Gastrocnemius medialis (tissue), 4 donors: ENCODE data around the gene EHMT2. TPM values are rescaled to one million over a fixed set of nuclear protein-coding genes. Genes with fewer than 3 reads are reported as not detected.

Experiments
- ATAC-seq, 2 donors: fragments of 150-250 bp; one replicate each; pipeline ENCODE4 v1.9.1; 2016
- DNase-seq, 2 donors: peaks; one replicate each; pipeline ENCODE4 v3.0.0-alpha.2; 2019
- H3K27ac ChIP-seq, 4 donors: fragments of 200-600 bp; sonication (generic); 1 replicate in 1 of 4; 2 replicates in 3 of 4; pipeline ENCODE4 v1.5.1; 2016 to 2018; ENCODE audit warnings: mild to moderate bottlenecking in 2 of 4, moderate library complexity in 1 of 4
- H3K27me3 ChIP-seq, 3 donors: fragments of 200-600 bp; sonication (generic) in 2 of 3; 1 replicate in 1 of 3; 2 replicates in 2 of 3; pipeline versions ENCODE4 v1.5.1 to v1.6.0; 2016 to 2019; ENCODE audit warnings: mild to moderate bottlenecking in 1 of 3, moderate library complexity in 1 of 3
- H3K36me3 ChIP-seq, 2 donors: fragments of 200-600 bp; sonication (generic) in 1 of 2; one replicate each; pipeline ENCODE4 v1.5.1; 2017 to 2018
- H3K4me1 ChIP-seq, 2 donors: fragments of 200-600 bp; sonication (generic) in 1 of 2; one replicate each; pipeline ENCODE4 v1.5.1; 2016 to 2017; ENCODE audit warnings: mild to moderate bottlenecking in 2 of 2
- H3K4me3 ChIP-seq, 4 donors: fragments of 200-600 bp; sonication (generic) in 3 of 4; 1 replicate in 1 of 4; 2 replicates in 3 of 4; pipeline ENCODE4 v1.5.1; 2016 to 2019; ENCODE audit warnings: mild to moderate bottlenecking in 2 of 4
- H3K9me3 ChIP-seq, 3 donors: fragments of 200-600 bp; sonication (generic) in 2 of 3; 1 replicate in 1 of 3; 2 replicates in 2 of 3; pipeline ENCODE4 v1.5.1; 2016 to 2019
- POLR2A ChIP-seq, 2 donors: fragments of 450-650 bp; IDR thresholded peaks; one replicate each; pipeline ENCODE4 v1.6.1; 2017; ENCODE audit warnings: antibody characterized with exemption in 2 of 2, mild to moderate bottlenecking in 2 of 2, moderate library complexity in 2 of 2
- in situ Hi-C, 4 donors: fragments of 200-750 bp; cut with MboI; loops; one replicate each; pipeline versions ENCODE4 v1.15.0 to v1.8.0; 2017; ENCODE audit warnings: low sequenced_read_pairs in 4 of 4
- intact Hi-C: fragments of 100-400 bp; cut with DNase I; formaldehyde crosslinking; loops from one replicate; pipeline ENCODE4 v1.15.1; 2023; ENCODE audit warnings: low total_unique reads
- total RNA-seq, 4 donors: library from RNA; depleted of rRNA; stranded (reverse); fragments of >200 nt; gene quantifications; one replicate each; pipeline versions ENCODE4 v1.1.0 to v1.2.3, GENCODE V29; 2016
- TF ChIP-seq, protein P1 (sequence below), 5 experiments: fragments of 450-650 bp in 3 of 5; fragments of 200-600 bp in 2 of 5; sonication (generic) in 2 of 5; IDR thresholded peaks in 4 of 5; conservative IDR thresholded peaks in 1 of 5; 1 replicate in 4 of 5; 2 replicates in 1 of 5; pipeline ENCODE4 v1.5.1; 2016 to 2019; ENCODE audit warnings: antibody characterized with exemption in 5 of 5, mild to moderate bottlenecking in 3 of 5, moderate library complexity in 3 of 5

The EHMT2 gene
- 10 to 100 TPM in 3 of 4 donors, 1 to 10 TPM in 1; 8.4 to 17.5 (median 13.0) TPM for total RNA-seq

DNA sequence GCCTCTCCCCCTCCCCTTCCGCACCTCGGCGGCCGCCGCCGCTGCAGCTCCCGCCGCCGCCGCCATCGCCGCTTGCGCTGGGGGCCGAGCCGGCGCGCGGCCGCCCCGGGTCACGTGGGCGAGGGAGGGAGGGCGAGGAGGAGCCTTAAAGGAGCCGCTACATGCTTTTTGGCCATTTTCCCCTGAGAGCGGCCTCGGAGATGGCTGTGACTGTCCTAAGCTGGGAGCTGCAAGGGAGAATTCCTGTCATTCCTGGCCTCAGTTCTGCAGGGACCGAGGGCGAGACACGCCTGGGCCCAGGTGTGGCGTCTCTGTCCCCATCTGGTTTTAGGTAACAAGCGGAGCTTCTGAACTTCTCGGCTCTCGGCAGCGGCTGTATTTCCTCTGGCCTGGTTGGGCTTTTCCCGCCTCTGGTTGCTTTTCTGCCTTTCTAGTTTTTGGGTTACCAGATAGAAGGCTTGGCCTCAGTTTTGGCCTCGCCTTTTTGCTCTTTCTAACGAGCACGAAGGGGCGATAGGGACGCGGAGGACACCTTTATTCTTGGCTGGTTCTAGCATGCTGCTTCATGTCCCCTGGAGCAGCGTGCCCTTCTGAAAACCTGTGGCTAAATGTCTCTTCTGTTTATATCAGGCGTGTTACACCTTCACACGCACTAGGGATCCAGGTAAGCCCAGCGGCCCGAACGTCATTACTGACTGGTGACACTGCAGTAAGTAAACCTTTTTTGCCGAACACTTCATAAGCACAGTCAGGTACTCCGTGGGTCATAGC lies at the start of gene EHMT2:
Gene EHMT2, minus strand, starts transcription at position 87 of the 771 bp plus-strand sequence. Its CDS starts 21 bp downstream, at position 66.
- in situ Hi-C loops: loop anchor here in 1 of 4 donors (10.0 kb wide), 1 partner anchor 77 kb away; the partner anchor contains the start of gene DXO
- intact Hi-C loops: loop anchor here (1.0 to 10.0 kb wide), 4 partner anchors 34 to 353 kb away; partner anchors contain the start of genes ABHD16A, ATP6V1G2, DDX39B and NFKBIL1
- peaks cover 0 to 22% of the 10 kb centered on the region in 2 donors for H3K36me3 ChIP-seq
- ATAC-seq (peak; percentile 76 to 82), DNase-seq (peak; percentile 78 to 81)
- H3K4me1 ChIP-seq: peaks cover 17 to 23% of the 10 kb centered on the region in 2 donors
- H3K27me3 ChIP-seq: no peaks in the 10 kb centered on the region
- no peaks in the 10 kb centered on the region for H3K9me3 ChIP-seq
- peak within 1 kb of the TSS; percentile 88 to 95 (median 92) for H3K27ac ChIP-seq
- TF ChIP-seq POLR2A (IDR thresholded peaks at IDR 0.05): peak; percentile 84 to 86
- TF ChIP-seq, protein P1, sequence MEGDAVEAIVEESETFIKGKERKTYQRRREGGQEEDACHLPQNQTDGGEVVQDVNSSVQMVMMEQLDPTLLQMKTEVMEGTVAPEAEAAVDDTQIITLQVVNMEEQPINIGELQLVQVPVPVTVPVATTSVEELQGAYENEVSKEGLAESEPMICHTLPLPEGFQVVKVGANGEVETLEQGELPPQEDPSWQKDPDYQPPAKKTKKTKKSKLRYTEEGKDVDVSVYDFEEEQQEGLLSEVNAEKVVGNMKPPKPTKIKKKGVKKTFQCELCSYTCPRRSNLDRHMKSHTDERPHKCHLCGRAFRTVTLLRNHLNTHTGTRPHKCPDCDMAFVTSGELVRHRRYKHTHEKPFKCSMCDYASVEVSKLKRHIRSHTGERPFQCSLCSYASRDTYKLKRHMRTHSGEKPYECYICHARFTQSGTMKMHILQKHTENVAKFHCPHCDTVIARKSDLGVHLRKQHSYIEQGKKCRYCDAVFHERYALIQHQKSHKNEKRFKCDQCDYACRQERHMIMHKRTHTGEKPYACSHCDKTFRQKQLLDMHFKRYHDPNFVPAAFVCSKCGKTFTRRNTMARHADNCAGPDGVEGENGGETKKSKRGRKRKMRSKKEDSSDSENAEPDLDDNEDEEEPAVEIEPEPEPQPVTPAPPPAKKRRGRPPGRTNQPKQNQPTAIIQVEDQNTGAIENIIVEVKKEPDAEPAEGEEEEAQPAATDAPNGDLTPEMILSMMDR (IDR thresholded peaks at IDR 0.05 in 4 of 5, conservative IDR thresholded peaks at IDR 0.05 in 1 of 5): peak in 4 of 5 experiments; percentile 9 to 40 (median 27)
- peak within 1 kb of the TSS; percentile 85 to 95 (median 90) for H3K4me3 ChIP-seq

DNA sequence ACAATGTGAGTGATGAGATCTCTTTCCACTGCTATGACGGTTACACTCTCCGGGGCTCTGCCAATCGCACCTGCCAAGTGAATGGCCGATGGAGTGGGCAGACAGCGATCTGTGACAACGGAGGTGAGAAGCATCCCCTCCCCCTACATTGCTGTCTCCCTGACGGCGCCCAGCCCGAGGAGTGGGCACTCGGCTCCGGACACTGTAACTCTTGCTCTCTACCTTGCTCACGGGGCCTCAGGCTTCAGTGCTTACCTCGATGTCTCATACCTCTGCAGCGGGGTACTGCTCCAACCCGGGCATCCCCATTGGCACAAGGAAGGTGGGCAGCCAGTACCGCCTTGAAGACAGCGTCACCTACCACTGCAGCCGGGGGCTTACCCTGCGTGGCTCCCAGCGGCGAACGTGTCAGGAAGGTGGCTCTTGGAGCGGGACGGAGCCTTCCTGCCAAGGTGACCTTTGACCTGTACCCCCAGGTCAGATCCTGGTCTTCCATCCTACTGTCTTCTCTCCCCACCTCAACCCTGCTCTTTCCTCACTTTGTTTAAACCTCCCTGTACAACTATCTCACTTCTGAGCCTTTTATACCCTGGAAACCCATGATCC lies 49.7 kb upstream of the EHMT2 start:
- no peaks in the 10 kb centered on the region for H3K4me1 ChIP-seq
- no peak overlapping the region for H3K27ac ChIP-seq
- TF ChIP-seq POLR2A (IDR thresholded peaks at IDR 0.05): no peak
- TF ChIP-seq, protein P1 (IDR thresholded peaks at IDR 0.05 in 4 of 5, conservative IDR thresholded peaks at IDR 0.05 in 1 of 5): no peak
- in situ Hi-C loops: no loop called here
- H3K4me3 ChIP-seq: no peak overlapping the region
- peaks cover 3 to 12% (median 12%) of the 10 kb centered on the region in 3 donors for H3K27me3 ChIP-seq
- no peaks in the 10 kb centered on the region for H3K9me3 ChIP-seq
- H3K36me3 ChIP-seq: peaks cover 0 to 3% of the 10 kb centered on the region in 2 donors
- intact Hi-C loops: no loop called here
- DNase-seq: no peak
- no peak for ATAC-seq

DNA sequence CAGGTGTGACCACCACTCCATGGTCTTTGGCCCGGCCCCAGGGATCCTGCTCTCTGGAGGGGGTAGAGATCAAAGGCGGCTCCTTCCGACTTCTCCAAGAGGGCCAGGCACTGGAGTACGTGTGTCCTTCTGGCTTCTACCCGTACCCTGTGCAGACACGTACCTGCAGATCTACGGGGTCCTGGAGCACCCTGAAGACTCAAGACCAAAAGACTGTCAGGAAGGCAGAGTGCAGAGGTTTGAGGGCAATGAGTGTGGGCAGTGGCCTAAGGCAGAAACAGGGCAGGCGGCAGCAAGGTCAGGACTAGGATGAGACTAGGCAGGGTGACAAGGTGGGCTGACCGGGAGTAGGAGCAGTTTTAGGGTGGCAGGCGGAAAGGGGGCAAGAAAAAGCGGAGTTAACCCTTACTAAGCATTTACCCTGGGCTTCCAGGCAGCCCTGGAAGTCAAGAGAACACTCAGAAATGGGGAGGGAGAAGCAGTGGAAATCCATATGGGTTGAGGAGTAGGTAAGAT lies 48.9 kb upstream of the EHMT2 start:
- in situ Hi-C loops: no loop called here
- Histone ChIP-seq H3K4me1 (no peaks in the 10 kb centered on the region), H3K27ac (peak overlapping the region; percentile 55 to 80 (median 74)), H3K27me3 (peaks cover 3 to 12% (median 12%) of the 10 kb centered on the region in 3 donors), H3K36me3 (no peaks in the 10 kb centered on the region), H3K4me3 (peak overlapping the region in 1 of 4 donors; percentile 13), H3K9me3 (no peaks in the 10 kb centered on the region)
- TF ChIP-seq POLR2A (IDR thresholded peaks at IDR 0.05): no peak
- TF ChIP-seq, protein P1 (IDR thresholded peaks at IDR 0.05 in 4 of 5, conservative IDR thresholded peaks at IDR 0.05 in 1 of 5): no peak
- no peak for ATAC-seq
- intact Hi-C loops: no loop called here
- no peak for DNase-seq

DNA sequence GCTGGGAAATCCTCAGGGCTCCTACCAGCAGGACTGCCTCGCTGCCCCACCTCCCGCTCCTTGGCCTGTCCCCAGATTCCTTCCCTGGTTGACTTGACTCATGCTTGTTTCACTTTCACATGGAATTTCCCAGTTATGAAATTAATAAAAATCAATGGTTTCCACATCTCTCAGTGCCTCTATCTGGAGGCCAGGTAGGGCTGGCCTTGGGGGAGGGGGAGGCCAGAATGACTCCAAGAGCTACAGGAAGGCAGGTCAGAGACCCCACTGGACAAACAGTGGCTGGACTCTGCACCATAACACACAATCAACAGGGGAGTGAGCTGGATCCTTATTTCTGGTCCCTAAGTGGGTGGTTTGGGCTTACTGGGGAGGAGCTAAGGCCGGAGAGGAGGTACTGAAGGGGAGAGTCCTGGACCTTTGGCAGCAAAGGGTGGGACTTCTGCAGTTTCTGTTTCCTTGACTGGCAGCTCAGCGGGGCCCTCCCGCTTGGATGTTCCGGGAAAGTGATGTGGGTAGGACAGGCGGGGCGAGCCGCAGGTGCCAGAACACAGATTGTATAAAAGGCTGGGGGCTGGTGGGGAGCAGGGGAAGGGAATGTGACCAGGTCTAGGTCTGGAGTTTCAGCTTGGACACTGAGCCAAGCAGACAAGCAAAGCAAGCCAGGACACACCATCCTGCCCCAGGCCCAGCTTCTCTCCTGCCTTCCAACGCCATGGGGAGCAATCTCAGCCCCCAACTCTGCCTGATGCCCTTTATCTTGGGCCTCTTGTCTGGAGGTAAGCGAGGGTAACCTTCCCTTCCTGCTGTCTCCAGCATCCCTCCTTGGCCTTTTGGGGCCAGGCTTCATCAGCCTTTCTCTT lies 48.2 kb upstream of the EHMT2 start, which contains the start of gene CFB:
Gene CFB, plus strand, starts transcription at position 589 of the 863 bp plus-strand sequence. Its CDS starts 127 bp downstream, at position 716.
- in situ Hi-C loops: no loop called here
- TF ChIP-seq, protein P1 (IDR thresholded peaks at IDR 0.05 in 4 of 5, conservative IDR thresholded peaks at IDR 0.05 in 1 of 5): no peak
- peak; percentile 69 to 73 for ATAC-seq
- intact Hi-C loops: no loop called here
- Histone ChIP-seq H3K4me3 (peak within 1 kb of the TSS; percentile 13 to 43 (median 26)), H3K36me3 (no peaks in the 10 kb centered on the region), H3K27me3 (peaks cover 3 to 12% (median 12%) of the 10 kb centered on the region in 3 donors), H3K27ac (peak within 1 kb of the TSS; percentile 55 to 80 (median 74)), H3K9me3 (no peaks in the 10 kb centered on the region), H3K4me1 (no peaks in the 10 kb centered on the region)
- DNase-seq: peak; percentile 28 to 69
